IMR-90 (cell line): ENCODE results near the gene DHH. TPM values are rescaled to one million over a fixed set of nuclear protein-coding genes. Genes with fewer than 3 reads are reported as not detected.

Experiments
- ATAC-seq: fragments of 200-7000 bp; cut with Tn5 transposase; 2 replicates; pipeline ENCODE4 v1.9.1; 2020; ENCODE audit warnings: low read depth, mild to moderate bottlenecking, moderate library complexity
- BruUV-seq: library from RNA; stranded (reverse); fragments of 400-500 nt; replicated peaks from 2 replicates; lab custom pipeline; 2021; lab: Mats Ljungman, UMichigan
- CTCF ChIA-PET: fragments of 300-600 bp; formaldehyde crosslinking; extraction: SDS; loops from one replicate; lab custom pipeline; 2021; ENCODE audit warnings: antibody characterized with exemption; lab: Yijun Ruan, JAX
- POLR2A ChIA-PET: fragments of 300-600 bp; sonication (Branson Sonifier 250); formaldehyde crosslinking; loops from one replicate; lab custom pipeline; 2022; ENCODE audit warnings: antibody characterized with exemption; ENCODE audit not compliant: unreplicated experiment; lab: Charles Lee
- DNase-seq: peaks from one replicate; pipeline ENCODE4 v3.0.0; 2013
- H2AFZ ChIP-seq: replicated peaks from 2 replicates; pipeline ENCODE3; 2013; ENCODE audit warnings: low read length, mild to moderate bottlenecking; ENCODE audit not compliant: poor library complexity
- H2AK5ac ChIP-seq: 2 replicates; pipeline ENCODE4 v1.6.1; 2013; ENCODE audit warnings: low read depth, low read length, inconsistent platforms
- H2AK9ac ChIP-seq: replicated peaks from 2 replicates; pipeline ENCODE3; 2013; ENCODE audit warnings: mild to moderate bottlenecking, low read depth, low read length, moderate library complexity; ENCODE audit not compliant: poor library complexity
- H2BK120ac ChIP-seq: 2 replicates; pipeline ENCODE4 v1.6.1; 2013; ENCODE audit warnings: low read depth, low read length, inconsistent platforms
- H2BK15ac ChIP-seq: 3 replicates; pipeline ENCODE4 v1.6.1; 2013; ENCODE audit warnings: low read depth, low read length, inconsistent platforms
- H2BK20ac ChIP-seq: 2 replicates; pipeline ENCODE4 v1.6.1; 2013; ENCODE audit warnings: low read depth, mild to moderate bottlenecking, inconsistent platforms, low read length, moderate library complexity
- H2BK5ac ChIP-seq: 2 replicates; pipeline ENCODE4 v1.6.1; 2013; ENCODE audit warnings: mild to moderate bottlenecking, low read depth, low read length, inconsistent platforms; ENCODE audit not compliant: poor library complexity, severe bottlenecking
- H3K14ac ChIP-seq: replicated peaks from 2 replicates; pipeline ENCODE4 v1.6.1; 2013; ENCODE audit warnings: low read depth, low read length, inconsistent platforms
- H3K18ac ChIP-seq: 2 replicates; pipeline ENCODE4 v1.6.1; 2013; ENCODE audit warnings: low read depth, low read length, control low read depth
- H3K23ac ChIP-seq: 2 replicates; pipeline ENCODE4 v1.6.1; 2013; ENCODE audit warnings: low read depth, low read length, inconsistent platforms
- H3K27ac ChIP-seq: 2 replicates; pipeline ENCODE4 v1.5.1; 2013; ENCODE audit warnings: mild to moderate bottlenecking, control low read depth, low read length; ENCODE audit not compliant: insufficient read depth
- H3K27me3 ChIP-seq: 2 replicates; pipeline ENCODE4 v1.6.1; 2013; ENCODE audit warnings: low read length; ENCODE audit not compliant: control insufficient read depth, insufficient read depth
- H3K36me3 ChIP-seq: 2 replicates; pipeline ENCODE4 v1.6.1; 2013; ENCODE audit warnings: low read length, mixed read lengths; ENCODE audit not compliant: control insufficient read depth, insufficient read depth
- H3K4ac ChIP-seq: 2 replicates; pipeline ENCODE4 v1.6.1; 2013; ENCODE audit warnings: low read depth, low read length, inconsistent platforms
- H3K4me1 ChIP-seq: 2 replicates; pipeline ENCODE4 v1.6.1; 2013; ENCODE audit warnings: low read length, mixed read lengths; ENCODE audit not compliant: control insufficient read depth, insufficient read depth
- H3K4me2 ChIP-seq: 2 replicates; pipeline ENCODE4 v1.6.1; 2013; ENCODE audit warnings: low read depth, mild to moderate bottlenecking, control low read depth, low read length, moderate library complexity
- H3K4me3 ChIP-seq: 2 replicates; pipeline ENCODE4 v1.5.1; 2013; ENCODE audit warnings: low read depth, mild to moderate bottlenecking, control low read depth, low read length, moderate library complexity; ENCODE audit not compliant: insufficient read depth
- H3K56ac ChIP-seq: 2 replicates; pipeline ENCODE4 v1.6.1; 2013; ENCODE audit warnings: low read length, inconsistent platforms; ENCODE audit not compliant: insufficient read depth; ENCODE audit errors: extremely low read depth
- H3K79me1 ChIP-seq, 2 experiments: 2 replicates each; pipeline ENCODE4 v1.6.1; 2013; ENCODE audit warnings: low read length in 2 of 2, inconsistent platforms in 1 of 2, low read depth in 1 of 2
- H3K9ac ChIP-seq: 2 replicates; pipeline ENCODE4 v1.6.1; 2013; ENCODE audit warnings: low read depth, low read length, control low read depth
- H3K9me1 ChIP-seq: 2 replicates; pipeline ENCODE4 v1.6.1; 2013; ENCODE audit warnings: low read length, inconsistent platforms; ENCODE audit not compliant: insufficient read depth
- H3K9me3 ChIP-seq: 2 replicates; pipeline ENCODE4 v1.6.1; 2013; ENCODE audit warnings: low read length; ENCODE audit not compliant: control insufficient read depth, insufficient read depth
- H4K20me1 ChIP-seq: 2 replicates; pipeline ENCODE4 v1.6.1; 2013; ENCODE audit warnings: low read length, inconsistent platforms; ENCODE audit not compliant: insufficient read depth
- H4K5ac ChIP-seq: 2 replicates; pipeline ENCODE4 v1.6.1; 2013; ENCODE audit warnings: mild to moderate bottlenecking, low read depth, low read length, control low read depth
- H4K8ac ChIP-seq, 2 experiments: 2 replicates each; pipeline ENCODE4 v1.6.1; 2013; ENCODE audit warnings: low read depth in 2 of 2, low read length in 2 of 2, control low read depth in 1 of 2, inconsistent platforms in 1 of 2
- H4K91ac ChIP-seq: 2 replicates; pipeline ENCODE4 v1.6.1; 2013; ENCODE audit warnings: low read depth, low read length, inconsistent platforms; ENCODE audit not compliant: insufficient read depth
- CEBPB ChIP-seq: IDR thresholded peaks from 2 replicates; pipeline ENCODE4 v1.6.1; 2012; ENCODE audit warnings: low read depth, low read length, improper control_type of control experiment
- RFX5 ChIP-seq: IDR thresholded peaks from 2 replicates; pipeline ENCODE4 v1.8.0; 2012; ENCODE audit warnings: low read depth, mild to moderate bottlenecking, low read length, moderate library complexity
- WGBS, 2 experiments: methylation state at CpG; one replicate each; pipeline versions ENCODE4 v1.1.5 to v1.1.7; 2013; ENCODE audit warnings: missing lambda C conversion rate in 2 of 2; ENCODE audit not compliant: insufficient read length in 1 of 2; ENCODE audit errors: extremely low coverage in 2 of 2; 5-methylcytosine and 5-hydroxymethylcytosine counted together
- dilution Hi-C: fragments of 300-500 bp; cut with HindIII; formaldehyde crosslinking; loops from one replicate; pipeline ENCODE4 v1.14.3; 2018; ENCODE audit warnings: low sequenced_read_pairs; ENCODE audit not compliant: unreplicated experiment
- in situ Hi-C: fragments of 300-500 bp; cut with MboI; formaldehyde crosslinking; loops from 3 replicates; pipeline ENCODE4 v1.14.3; 2019; ENCODE audit warnings: low sequenced_read_pairs, inconsistent platforms, mixed read lengths
- intact Hi-C: fragments of 100-400 bp; cut with micrococcal nuclease; formaldehyde crosslinking; loops from 2 replicates; pipeline ENCODE4 v1.10.0; 2022
- polyA plus RNA-seq, 3 experiments: library from polyadenylated mRNA; depleted of rRNA; stranded (reverse); fragments of >200 nt; gene quantifications; 2 replicates each; pipeline ENCODE4 v1.2.3, GENCODE V29; 2012; ENCODE audit warnings: low replicate concordance in 1 of 3
- total RNA-seq: library from RNA; depleted of rRNA; stranded (reverse); fragments of >200 nt; gene quantifications from 2 replicates; pipeline ENCODE4 v1.2.3, GENCODE V29; 2012

DHH gene
- total and polyA plus RNA-seq, 2 of the 4 experiments (the other 2 are of a cell fraction), result under 0.01 to 0.07 TPM

GRCh38 chr12:49105504-49106084 is 11.0 kb upstream of the DHH start:
- intact Hi-C loops (no loop called here), in situ Hi-C loops (no loop called here), dilution Hi-C loops (no loop called here)
- Histone ChIP-seq H4K91ac (no peak overlapping the region), H4K20me1 (peaks cover 62% of the 10 kb centered on the region), H2AK5ac (no peak overlapping the region), H2BK20ac (no peak overlapping the region), H4K8ac (no peak overlapping the region), H3K4ac (no peak overlapping the region), H3K4me1 (peaks cover 13% of the 10 kb centered on the region), H3K36me3 (peaks cover 57% of the 10 kb centered on the region), H4K5ac (no peak overlapping the region), H3K56ac (no peak overlapping the region), H2AK9ac (peak overlapping the region; percentile 74), H3K14ac (no peak overlapping the region), H3K27me3 (no peaks in the 10 kb centered on the region), H2BK120ac (no peak overlapping the region), H3K9me1 (peaks cover 36% of the 10 kb centered on the region), H3K18ac (no peak overlapping the region), H3K27ac (no peak overlapping the region; the same call in 1 of the 2 replicates), H2BK5ac (no peak overlapping the region), H3K23ac (no peak overlapping the region), H3K4me2 (no peak overlapping the region), H3K9me3 (no peaks in the 10 kb centered on the region), H2BK15ac (no peak overlapping the region), H2AFZ (no peak overlapping the region), H3K9ac (no peak overlapping the region), H3K4me3 (no peak overlapping the region), H3K79me1 (peaks cover 46 to 74% of the 10 kb centered on the region in 2 experiments)
- peak; percentile 81 for TF ChIP-seq CEBPB
- no peak for TF ChIP-seq RFX5
- WGBS, 2 experiments, result no CpG with 5 or more reads among the region's 9 CpGs
- ATAC-seq (no peak), DNase-seq (no peak)
- ChIA-PET CTCF (interaction anchor here (0.6 kb wide), 1 partner anchor 163 kb away, joined by 5 read pairs; no protein-coding TSS in a partner anchor), POLR2A (no interaction called here)
- no TSS peak for BruUV-seq
